Measurements from ENCODE around the gene BRD7.

BRD7 gene

GRCh38 chr16:50275428-50276325 is 93.1 kb downstream of the BRD7 start:
- no peak for DNase-seq (ENCODE audit: low read depth)
- TF ChIP-seq CTCF (IDR thresholded peaks at IDR 0.05; ENCODE audit: low read length, missing control alignments), result no peak
- no peak overlapping the region for H3K4me3 ChIP-seq (replicated peaks; ENCODE audit: low read depth, low read length)

- no peak for DNase-seq (ENCODE audit: low read depth)
- H3K4me3 ChIP-seq (replicated peaks; ENCODE audit: low read depth, low read length), result no peak overlapping the region
- no peak for TF ChIP-seq CTCF (IDR thresholded peaks at IDR 0.05; ENCODE audit: low read length, missing control alignments)
These were observed 93.7 kb downstream of the BRD7 start for GRCh38 chr16:50275098-50275415.

GRCh38 chr16:50274326-50275097 is 94.3 kb downstream of the BRD7 start:
- DNase-seq (ENCODE audit: low read depth), result no peak
- TF ChIP-seq CTCF (IDR thresholded peaks at IDR 0.05; ENCODE audit: low read length, missing control alignments), result no peak
- no peak overlapping the region for H3K4me3 ChIP-seq (replicated peaks; ENCODE audit: low read depth, low read length)

- DNase-seq (ENCODE audit: low read depth), result no peak
- H3K4me3 ChIP-seq (replicated peaks; ENCODE audit: low read depth, low read length), result no peak overlapping the region
- TF ChIP-seq CTCF (IDR thresholded peaks at IDR 0.05; ENCODE audit: low read length, missing control alignments), result no peak
These were observed 94.9 kb downstream of the BRD7 start for GRCh38 chr16:50273888-50274325.

GRCh38 chr16:50273382-50273690 is 95.5 kb downstream of the BRD7 start:
- TF ChIP-seq CTCF (IDR thresholded peaks at IDR 0.05; ENCODE audit: low read length, missing control alignments), result no peak
- no peak overlapping the region for H3K4me3 ChIP-seq (replicated peaks; ENCODE audit: low read depth, low read length)
- DNase-seq (ENCODE audit: low read depth), result no peak

- no peak overlapping the region for H3K4me3 ChIP-seq (replicated peaks; ENCODE audit: low read depth, low read length)
- no peak for DNase-seq (ENCODE audit: low read depth)
- no peak for TF ChIP-seq CTCF (IDR thresholded peaks at IDR 0.05; ENCODE audit: low read length, missing control alignments)
These were observed 96.0 kb downstream of the BRD7 start for GRCh38 chr16:50272687-50273381.

All from fibroblast of pulmonary artery (primary cell).